IMR-90 (cell line): ENCODE data around the gene DIPK1A. TPM values are rescaled to one million over a fixed set of nuclear protein-coding genes. Genes with fewer than 3 reads are reported as not detected.

Source experiments
- ATAC-seq: fragments of 200-7000 bp; cut with Tn5 transposase; 2 replicates; pipeline ENCODE4 v1.9.1; 2020; ENCODE audit warnings: low read depth, mild to moderate bottlenecking, moderate library complexity
- BruUV-seq: library from RNA; stranded (reverse); fragments of 400-500 nt; replicated peaks from 2 replicates; lab custom pipeline; 2021; lab: Mats Ljungman, UMichigan
- CTCF ChIA-PET: fragments of 300-600 bp; formaldehyde crosslinking; extraction: SDS; loops from one replicate; lab custom pipeline; 2021; ENCODE audit warnings: antibody characterized with exemption; lab: Yijun Ruan, JAX
- POLR2A ChIA-PET: fragments of 300-600 bp; sonication (Branson Sonifier 250); formaldehyde crosslinking; loops from one replicate; lab custom pipeline; 2022; ENCODE audit warnings: antibody characterized with exemption; ENCODE audit not compliant: unreplicated experiment; lab: Charles Lee
- DNase-seq: peaks from one replicate; pipeline ENCODE4 v3.0.0; 2013
- H2AFZ ChIP-seq: replicated peaks from 2 replicates; pipeline ENCODE3; 2013; ENCODE audit warnings: low read length, mild to moderate bottlenecking; ENCODE audit not compliant: poor library complexity
- H2AK5ac ChIP-seq: 2 replicates; pipeline ENCODE4 v1.6.1; 2013; ENCODE audit warnings: low read depth, low read length, inconsistent platforms
- H2AK9ac ChIP-seq: replicated peaks from 2 replicates; pipeline ENCODE3; 2013; ENCODE audit warnings: mild to moderate bottlenecking, low read depth, low read length, moderate library complexity; ENCODE audit not compliant: poor library complexity
- H2BK120ac ChIP-seq: 2 replicates; pipeline ENCODE4 v1.6.1; 2013; ENCODE audit warnings: low read depth, low read length, inconsistent platforms
- H2BK15ac ChIP-seq: 3 replicates; pipeline ENCODE4 v1.6.1; 2013; ENCODE audit warnings: low read depth, low read length, inconsistent platforms
- H2BK20ac ChIP-seq: 2 replicates; pipeline ENCODE4 v1.6.1; 2013; ENCODE audit warnings: low read depth, mild to moderate bottlenecking, inconsistent platforms, low read length, moderate library complexity
- H2BK5ac ChIP-seq: 2 replicates; pipeline ENCODE4 v1.6.1; 2013; ENCODE audit warnings: mild to moderate bottlenecking, low read depth, low read length, inconsistent platforms; ENCODE audit not compliant: poor library complexity, severe bottlenecking
- H3K14ac ChIP-seq: replicated peaks from 2 replicates; pipeline ENCODE4 v1.6.1; 2013; ENCODE audit warnings: low read depth, low read length, inconsistent platforms
- H3K18ac ChIP-seq: 2 replicates; pipeline ENCODE4 v1.6.1; 2013; ENCODE audit warnings: low read depth, low read length, control low read depth
- H3K23ac ChIP-seq: 2 replicates; pipeline ENCODE4 v1.6.1; 2013; ENCODE audit warnings: low read depth, low read length, inconsistent platforms
- H3K27ac ChIP-seq: 2 replicates; pipeline ENCODE4 v1.5.1; 2013; ENCODE audit warnings: mild to moderate bottlenecking, control low read depth, low read length; ENCODE audit not compliant: insufficient read depth
- H3K27me3 ChIP-seq: 2 replicates; pipeline ENCODE4 v1.6.1; 2013; ENCODE audit warnings: low read length; ENCODE audit not compliant: control insufficient read depth, insufficient read depth
- H3K36me3 ChIP-seq: 2 replicates; pipeline ENCODE4 v1.6.1; 2013; ENCODE audit warnings: low read length, mixed read lengths; ENCODE audit not compliant: control insufficient read depth, insufficient read depth
- H3K4ac ChIP-seq: 2 replicates; pipeline ENCODE4 v1.6.1; 2013; ENCODE audit warnings: low read depth, low read length, inconsistent platforms
- H3K4me1 ChIP-seq: 2 replicates; pipeline ENCODE4 v1.6.1; 2013; ENCODE audit warnings: low read length, mixed read lengths; ENCODE audit not compliant: control insufficient read depth, insufficient read depth
- H3K4me2 ChIP-seq: 2 replicates; pipeline ENCODE4 v1.6.1; 2013; ENCODE audit warnings: low read depth, mild to moderate bottlenecking, control low read depth, low read length, moderate library complexity
- H3K4me3 ChIP-seq: 2 replicates; pipeline ENCODE4 v1.5.1; 2013; ENCODE audit warnings: low read depth, mild to moderate bottlenecking, control low read depth, low read length, moderate library complexity; ENCODE audit not compliant: insufficient read depth
- H3K56ac ChIP-seq: 2 replicates; pipeline ENCODE4 v1.6.1; 2013; ENCODE audit warnings: low read length, inconsistent platforms; ENCODE audit not compliant: insufficient read depth; ENCODE audit errors: extremely low read depth
- H3K79me1 ChIP-seq, 2 experiments: 2 replicates each; pipeline ENCODE4 v1.6.1; 2013; ENCODE audit warnings: low read length in 2 of 2, inconsistent platforms in 1 of 2, low read depth in 1 of 2
- H3K9ac ChIP-seq: 2 replicates; pipeline ENCODE4 v1.6.1; 2013; ENCODE audit warnings: low read depth, low read length, control low read depth
- H3K9me1 ChIP-seq: 2 replicates; pipeline ENCODE4 v1.6.1; 2013; ENCODE audit warnings: low read length, inconsistent platforms; ENCODE audit not compliant: insufficient read depth
- H3K9me3 ChIP-seq: 2 replicates; pipeline ENCODE4 v1.6.1; 2013; ENCODE audit warnings: low read length; ENCODE audit not compliant: control insufficient read depth, insufficient read depth
- H4K20me1 ChIP-seq: 2 replicates; pipeline ENCODE4 v1.6.1; 2013; ENCODE audit warnings: low read length, inconsistent platforms; ENCODE audit not compliant: insufficient read depth
- H4K5ac ChIP-seq: 2 replicates; pipeline ENCODE4 v1.6.1; 2013; ENCODE audit warnings: mild to moderate bottlenecking, low read depth, low read length, control low read depth
- H4K8ac ChIP-seq, 2 experiments: 2 replicates each; pipeline ENCODE4 v1.6.1; 2013; ENCODE audit warnings: low read depth in 2 of 2, low read length in 2 of 2, control low read depth in 1 of 2, inconsistent platforms in 1 of 2
- H4K91ac ChIP-seq: 2 replicates; pipeline ENCODE4 v1.6.1; 2013; ENCODE audit warnings: low read depth, low read length, inconsistent platforms; ENCODE audit not compliant: insufficient read depth
- MAZ ChIP-seq: IDR thresholded peaks from 2 replicates; pipeline ENCODE4 v1.6.1; 2012; ENCODE audit warnings: low read depth, mild to moderate bottlenecking, low read length, improper control_type of control experiment, moderate library complexity, borderline replicate concordance
- WGBS, 2 experiments: methylation state at CpG; one replicate each; pipeline versions ENCODE4 v1.1.5 to v1.1.7; 2013; ENCODE audit warnings: missing lambda C conversion rate in 2 of 2; ENCODE audit not compliant: insufficient read length in 1 of 2; ENCODE audit errors: extremely low coverage in 2 of 2; 5-methylcytosine and 5-hydroxymethylcytosine counted together
- dilution Hi-C: fragments of 300-500 bp; cut with HindIII; formaldehyde crosslinking; loops from one replicate; pipeline ENCODE4 v1.14.3; 2018; ENCODE audit warnings: low sequenced_read_pairs; ENCODE audit not compliant: unreplicated experiment
- in situ Hi-C: fragments of 300-500 bp; cut with MboI; formaldehyde crosslinking; loops from 3 replicates; pipeline ENCODE4 v1.14.3; 2019; ENCODE audit warnings: low sequenced_read_pairs, inconsistent platforms, mixed read lengths
- intact Hi-C: fragments of 100-400 bp; cut with micrococcal nuclease; formaldehyde crosslinking; loops from 2 replicates; pipeline ENCODE4 v1.10.0; 2022
- polyA plus RNA-seq, 3 experiments: library from polyadenylated mRNA; depleted of rRNA; stranded (reverse); fragments of >200 nt; gene quantifications; 2 replicates each; pipeline ENCODE4 v1.2.3, GENCODE V29; 2012; ENCODE audit warnings: low replicate concordance in 1 of 3
- total RNA-seq: library from RNA; depleted of rRNA; stranded (reverse); fragments of >200 nt; gene quantifications from 2 replicates; pipeline ENCODE4 v1.2.3, GENCODE V29; 2012
- TF ChIP-seq, protein P1 (sequence below): conservative IDR thresholded peaks from 2 replicates; pipeline ENCODE4 v1.5.1; 2012; ENCODE audit warnings: mild to moderate bottlenecking, low read depth, low read length, improper control_type of control experiment

Gene DIPK1A
- total and polyA plus RNA-seq, 2 of the 4 experiments (the other 2 are of a cell fraction), result 4.7 to 5.7 TPM

DNA sequence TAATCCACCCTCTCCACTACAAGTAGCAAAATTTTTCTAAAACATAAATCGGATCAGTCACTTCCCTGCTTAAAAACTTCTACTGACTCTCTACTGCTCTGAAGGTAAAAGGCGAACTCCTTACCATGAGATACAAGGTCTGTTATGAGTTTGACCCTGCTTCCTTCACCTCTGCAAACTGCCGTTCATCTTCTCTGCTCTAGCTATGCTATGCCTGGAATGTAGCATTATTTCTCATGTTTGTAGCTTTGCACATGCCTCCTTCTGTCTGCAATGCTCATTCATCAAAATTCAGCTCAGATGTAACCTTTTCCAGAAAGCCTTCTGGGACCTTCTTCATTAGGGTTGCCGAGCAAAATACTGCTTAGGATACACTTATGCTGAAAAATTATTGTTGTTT lies 98.7 kb downstream of the DIPK1A start:
- H4K20me1 ChIP-seq, result no peaks in the 10 kb centered on the region
- H3K56ac ChIP-seq, result no peak overlapping the region
- no peak overlapping the region for H3K4me3 ChIP-seq
- H4K91ac ChIP-seq, result no peak overlapping the region
- no peak overlapping the region for H2AK5ac ChIP-seq
- H2BK20ac ChIP-seq, result no peak overlapping the region
- H3K18ac ChIP-seq, result no peak overlapping the region
- no peak overlapping the region for H3K27ac ChIP-seq
- H4K5ac ChIP-seq, result no peak overlapping the region
- WGBS, 2 experiments, result 80% methylated on average over 1 of the region's 4 CpGs; no CpG with 5 or more reads in 1 of the 2 experiments
- no peak overlapping the region for H2AK9ac ChIP-seq
- ChIA-PET CTCF (interaction anchor here (1.3 to 1.7 kb wide), 2 partner anchors 97 to 132 kb away, joined by 4 read pairs; no protein-coding TSS in a partner anchor), POLR2A (no interaction called here)
- no peak overlapping the region for H3K14ac ChIP-seq
- DNase-seq, result no peak
- dilution Hi-C loops (no loop called here), intact Hi-C loops (no loop called here), in situ Hi-C loops (no loop called here)
- H2BK15ac ChIP-seq, result no peak overlapping the region; the same call in 2 of the 3 replicates
- H2BK120ac ChIP-seq, result no peak overlapping the region
- H3K9me3 ChIP-seq, result no peaks in the 10 kb centered on the region
- H3K27me3 ChIP-seq, result no peaks in the 10 kb centered on the region
- H2BK5ac ChIP-seq, result no peak overlapping the region
- H2AFZ ChIP-seq, result no peak overlapping the region
- H3K4me1 ChIP-seq, result no peaks in the 10 kb centered on the region
- peak; percentile 55 for ATAC-seq
- H3K4ac ChIP-seq, result no peak overlapping the region
- no peaks in the 10 kb centered on the region for H3K36me3 ChIP-seq
- BruUV-seq, result no TSS peak
- no peaks in the 10 kb centered on the region for H3K9me1 ChIP-seq
- no peak overlapping the region for H3K4me2 ChIP-seq
- no peak overlapping the region for H4K8ac ChIP-seq
- H3K23ac ChIP-seq, result no peak overlapping the region
- no peak overlapping the region for H3K9ac ChIP-seq
- TF ChIP-seq, protein P1, sequence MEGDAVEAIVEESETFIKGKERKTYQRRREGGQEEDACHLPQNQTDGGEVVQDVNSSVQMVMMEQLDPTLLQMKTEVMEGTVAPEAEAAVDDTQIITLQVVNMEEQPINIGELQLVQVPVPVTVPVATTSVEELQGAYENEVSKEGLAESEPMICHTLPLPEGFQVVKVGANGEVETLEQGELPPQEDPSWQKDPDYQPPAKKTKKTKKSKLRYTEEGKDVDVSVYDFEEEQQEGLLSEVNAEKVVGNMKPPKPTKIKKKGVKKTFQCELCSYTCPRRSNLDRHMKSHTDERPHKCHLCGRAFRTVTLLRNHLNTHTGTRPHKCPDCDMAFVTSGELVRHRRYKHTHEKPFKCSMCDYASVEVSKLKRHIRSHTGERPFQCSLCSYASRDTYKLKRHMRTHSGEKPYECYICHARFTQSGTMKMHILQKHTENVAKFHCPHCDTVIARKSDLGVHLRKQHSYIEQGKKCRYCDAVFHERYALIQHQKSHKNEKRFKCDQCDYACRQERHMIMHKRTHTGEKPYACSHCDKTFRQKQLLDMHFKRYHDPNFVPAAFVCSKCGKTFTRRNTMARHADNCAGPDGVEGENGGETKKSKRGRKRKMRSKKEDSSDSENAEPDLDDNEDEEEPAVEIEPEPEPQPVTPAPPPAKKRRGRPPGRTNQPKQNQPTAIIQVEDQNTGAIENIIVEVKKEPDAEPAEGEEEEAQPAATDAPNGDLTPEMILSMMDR, result no peak
- TF ChIP-seq MAZ, result no peak
- H3K79me1 ChIP-seq, result no peaks in the 10 kb centered on the region
